GM18505 (cell line): Measurements from ENCODE around the gene HS2ST1.
"Not testable (repeated sequence)": the region's sequence is repeated elsewhere in the genome, so short reads cannot be mapped to it uniquely, and the experiment has no call there.

Source experiments
- ATAC-seq: cut with Tn5 transposase; IDR thresholded peaks from one replicate; pipeline ENCODE4 v1.9.1; 2021; ENCODE audit not compliant: unreplicated experiment
- POLR2A ChIP-seq: IDR thresholded peaks from 4 replicates; pipeline ENCODE4 v1.6.1; 2011; ENCODE audit warnings: borderline replicate concordance; ENCODE audit not compliant: insufficient read depth, insufficient read length; ENCODE audit errors: extremely low read depth

The HS2ST1 gene

DNA sequence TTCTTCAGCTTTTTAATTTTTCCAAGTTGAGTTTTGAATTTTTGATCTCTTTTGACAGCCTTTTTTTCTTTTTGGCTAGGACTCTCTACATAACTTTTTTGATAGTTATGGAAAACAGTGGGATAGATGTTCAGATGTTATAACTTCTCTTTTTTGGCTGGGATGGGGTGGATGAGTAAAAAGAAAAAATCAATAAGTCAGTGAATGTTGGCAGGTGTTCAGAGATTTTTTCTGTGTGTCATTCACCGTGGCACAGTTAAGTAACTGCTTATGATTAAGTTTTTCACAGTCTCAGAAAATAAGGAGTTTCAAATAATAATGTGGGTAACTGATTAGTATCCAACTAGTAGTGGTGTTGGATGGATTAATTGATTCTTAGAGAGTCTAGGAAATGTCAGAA is 24.0 kb downstream of the HS2ST1 start:
- TF ChIP-seq POLR2A = no peak
- no peak for ATAC-seq

DNA sequence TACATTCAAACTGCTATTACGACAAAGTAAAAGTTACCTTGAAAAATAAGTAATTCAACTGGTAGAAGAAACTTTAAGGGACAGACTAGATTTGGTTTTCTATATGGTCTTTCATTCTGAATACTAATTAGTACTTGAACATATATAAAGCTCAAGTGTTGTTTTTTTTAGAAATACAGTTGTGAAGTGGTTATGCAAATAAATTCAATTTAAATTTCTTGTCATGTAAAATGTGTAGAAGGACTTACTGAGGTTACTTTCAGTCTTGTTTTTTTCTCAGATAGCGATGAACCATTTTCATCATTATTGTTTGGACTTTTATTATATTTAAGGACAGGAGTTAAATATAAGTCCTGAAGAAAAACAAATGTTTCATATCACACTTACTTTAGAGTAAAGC is 24.4 kb downstream of the HS2ST1 start:
- no peak for TF ChIP-seq POLR2A
- ATAC-seq = no peak

DNA sequence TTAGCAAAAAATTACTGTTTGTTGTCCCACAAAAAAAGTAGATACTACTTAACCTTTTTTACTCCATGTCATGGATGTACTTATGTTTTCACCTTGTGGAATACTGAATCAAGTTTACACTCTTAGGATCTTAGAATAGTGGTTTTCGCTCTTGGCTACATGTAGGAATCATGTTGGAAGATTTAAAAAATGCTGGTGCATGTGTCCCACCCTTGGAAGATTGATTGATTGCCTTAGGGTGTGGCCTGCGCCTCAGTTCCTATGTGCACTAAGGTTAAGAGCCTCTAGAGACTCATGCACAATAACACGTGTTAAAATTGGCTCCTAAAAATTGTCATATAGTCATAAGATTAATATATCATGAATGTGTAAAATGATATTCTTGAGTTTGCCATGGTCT is 25.0 kb downstream of the HS2ST1 start:
- TF ChIP-seq POLR2A = no peak

DNA sequence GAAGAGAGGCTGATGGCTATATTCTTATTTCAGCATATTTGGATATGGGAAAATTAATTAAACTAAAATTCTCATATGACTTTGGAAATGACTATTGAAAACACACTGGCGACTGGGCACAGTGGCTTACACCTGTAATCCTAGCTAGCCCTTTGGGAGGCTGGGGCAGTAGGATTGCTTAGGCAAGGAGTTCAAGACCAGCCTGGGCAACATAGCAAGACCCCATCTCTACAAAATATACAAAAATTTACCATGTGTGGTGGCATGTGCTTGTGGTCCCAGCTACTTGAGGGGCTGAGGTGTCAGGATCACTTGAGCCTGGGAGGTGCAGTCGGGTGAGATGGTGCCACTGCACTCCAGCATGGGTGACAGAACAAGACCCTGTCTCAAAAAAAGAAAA is 26.2 kb downstream of the HS2ST1 start:
- no peak for TF ChIP-seq POLR2A
- no peak for ATAC-seq

More for the DNA sequence above, 25.0 kb downstream of the HS2ST1 start:
- no peak for ATAC-seq

DNA sequence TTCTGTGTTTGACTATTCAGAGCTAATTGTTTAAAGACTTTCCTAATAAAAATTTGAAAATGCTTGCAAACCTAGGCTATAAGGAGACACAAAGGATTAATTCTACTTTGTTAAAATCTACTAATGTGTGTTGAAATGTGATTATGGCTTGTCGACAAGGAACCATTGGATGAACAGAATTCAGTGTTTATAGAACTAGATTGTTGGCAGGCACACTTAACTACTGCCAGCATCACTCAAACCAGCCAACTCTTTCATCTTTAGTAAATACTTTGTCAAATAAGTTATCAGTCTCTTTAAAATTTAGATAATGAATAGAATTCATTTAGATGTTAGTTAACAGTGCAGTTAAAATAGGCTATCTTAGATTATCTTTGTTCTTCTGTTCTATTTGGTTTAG is 27.6 kb downstream of the HS2ST1 start:
- no peak for TF ChIP-seq POLR2A
- ATAC-seq = no peak

DNA sequence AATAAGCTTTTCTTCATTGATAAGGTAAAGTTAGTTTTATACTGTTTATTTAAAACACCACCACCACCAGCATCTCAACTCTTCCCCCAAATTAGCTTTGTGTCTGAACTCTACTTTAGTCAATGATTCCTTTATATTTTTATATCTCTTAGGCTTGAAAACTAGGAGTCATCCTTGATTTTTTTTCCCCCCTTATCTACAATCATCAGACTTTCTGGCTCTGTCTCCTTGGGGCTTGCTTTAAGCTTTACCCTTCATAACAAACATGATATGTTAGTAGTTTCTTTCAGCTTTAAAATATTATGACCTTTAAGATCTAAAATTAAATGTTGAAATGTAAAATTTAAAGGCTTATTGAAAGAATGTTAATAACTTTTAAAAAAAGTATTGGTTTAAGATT is 28.3 kb downstream of the HS2ST1 start:
- ATAC-seq = no peak
- no peak for TF ChIP-seq POLR2A

DNA sequence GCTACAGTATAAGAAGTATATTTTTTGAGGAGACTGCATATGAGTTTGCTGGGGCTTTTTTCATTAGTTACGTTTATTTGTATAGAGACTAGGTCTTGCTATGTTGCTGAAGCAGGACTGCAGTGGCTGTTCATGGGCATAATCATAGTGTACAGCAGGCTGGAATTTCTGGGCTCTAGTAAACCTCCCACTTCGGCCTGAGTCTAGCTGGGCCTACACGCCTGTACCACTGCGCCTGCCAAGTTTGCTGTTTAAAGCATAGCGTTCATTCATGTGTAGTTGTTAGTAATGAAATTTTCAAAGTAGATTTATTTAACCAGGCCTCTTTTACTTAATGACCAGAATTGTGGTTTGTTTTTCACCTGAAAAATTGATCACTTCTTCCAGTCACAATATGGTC is 33.8 kb downstream of the HS2ST1 start:
- no peak for ATAC-seq
- no peak for TF ChIP-seq POLR2A

DNA sequence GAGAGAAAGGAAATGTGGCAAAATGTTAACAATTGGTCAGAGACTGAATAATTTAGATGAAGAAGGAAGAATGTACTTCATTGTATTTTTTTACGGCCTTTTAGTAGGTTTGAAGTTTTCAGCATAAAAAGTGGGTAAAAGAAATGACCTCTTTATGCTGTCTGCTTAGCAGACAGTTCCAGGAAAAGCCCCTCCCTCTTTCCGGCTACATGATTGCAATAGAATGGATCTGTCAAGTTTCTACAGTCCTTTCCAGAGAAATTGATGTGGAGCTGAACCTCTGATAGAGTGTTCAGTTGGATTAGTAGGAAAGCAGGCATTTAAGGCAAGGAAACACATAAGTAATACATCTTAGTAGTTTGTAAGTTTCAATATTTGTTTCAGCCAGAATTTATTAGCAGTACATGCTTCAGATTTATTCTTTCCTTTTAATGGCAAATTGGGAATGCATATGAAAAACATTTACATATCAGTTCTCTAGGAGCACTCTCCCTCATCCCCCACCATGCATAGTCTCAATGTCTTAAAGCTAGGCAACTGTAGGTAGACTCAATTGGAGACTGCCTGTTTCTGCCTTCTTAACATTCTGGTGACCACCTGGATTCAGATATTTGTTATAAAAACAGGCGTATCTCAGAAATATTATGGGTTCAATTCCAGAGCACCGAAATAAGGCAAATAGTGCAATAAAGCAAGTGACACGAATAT is 36.4 kb downstream of the HS2ST1 start:
- TF ChIP-seq POLR2A = no peak
- no peak for ATAC-seq

DNA sequence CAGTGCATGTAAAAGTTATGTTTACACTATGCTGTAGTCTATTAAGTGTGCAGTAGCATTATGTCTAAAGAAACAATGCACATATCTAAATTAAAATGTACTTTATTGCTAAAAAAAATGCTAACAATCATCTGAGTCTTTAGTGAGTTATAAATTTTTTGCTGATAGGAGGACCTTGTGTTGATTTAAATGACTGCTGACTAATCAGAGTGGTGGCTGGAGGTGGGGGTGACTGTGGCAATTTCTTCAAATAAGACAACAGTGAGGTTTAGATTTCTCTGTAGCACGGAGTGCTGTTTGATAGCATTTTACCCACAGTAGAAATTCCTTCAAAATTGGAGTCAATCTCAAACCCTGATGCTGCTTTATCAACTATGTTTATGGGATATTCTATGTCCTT is 37.0 kb downstream of the HS2ST1 start:
- TF ChIP-seq POLR2A = no peak
- ATAC-seq = no peak

DNA sequence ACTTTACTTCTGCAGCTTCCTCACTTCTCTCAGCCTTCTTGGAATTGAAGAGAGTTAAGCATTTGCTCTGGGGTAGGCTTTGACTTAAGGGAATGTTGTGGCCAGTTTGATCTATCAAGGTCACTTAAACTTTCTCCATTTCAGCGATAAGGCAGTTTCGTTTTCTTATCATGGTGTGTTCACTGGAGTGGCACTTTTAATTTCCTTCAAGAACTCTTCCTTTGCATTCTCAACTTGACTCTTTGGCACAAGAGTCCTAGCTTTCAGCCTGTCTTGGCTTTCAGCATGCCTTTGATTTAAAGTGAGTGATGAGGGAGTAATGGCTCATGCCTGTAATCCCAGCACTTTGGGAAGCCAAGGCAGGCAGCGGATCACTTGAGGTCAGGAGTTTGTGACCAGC is 38.7 kb downstream of the HS2ST1 start:
- ATAC-seq = no peak
- no peak for TF ChIP-seq POLR2A

DNA sequence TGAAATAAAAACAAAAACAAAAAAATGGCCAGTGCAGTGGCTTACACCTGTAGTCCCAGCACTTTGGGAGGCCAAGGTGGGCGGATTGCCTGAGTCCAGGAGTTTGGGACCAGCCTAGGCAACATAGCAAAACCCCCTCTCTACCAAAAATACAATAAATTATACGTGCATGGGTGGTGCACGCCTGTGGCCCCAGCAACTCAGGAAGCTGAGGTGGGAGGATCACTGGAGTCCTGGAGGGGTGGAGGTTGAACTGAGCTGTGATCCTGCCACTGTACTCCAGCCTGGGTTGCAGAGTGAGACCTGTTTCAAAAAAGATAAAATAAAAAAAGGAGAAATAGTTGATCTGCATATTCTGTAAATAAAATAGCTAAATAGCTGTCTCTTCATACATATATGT is 41.2 kb downstream of the HS2ST1 start:
- no peak for ATAC-seq
- TF ChIP-seq POLR2A = no peak

DNA sequence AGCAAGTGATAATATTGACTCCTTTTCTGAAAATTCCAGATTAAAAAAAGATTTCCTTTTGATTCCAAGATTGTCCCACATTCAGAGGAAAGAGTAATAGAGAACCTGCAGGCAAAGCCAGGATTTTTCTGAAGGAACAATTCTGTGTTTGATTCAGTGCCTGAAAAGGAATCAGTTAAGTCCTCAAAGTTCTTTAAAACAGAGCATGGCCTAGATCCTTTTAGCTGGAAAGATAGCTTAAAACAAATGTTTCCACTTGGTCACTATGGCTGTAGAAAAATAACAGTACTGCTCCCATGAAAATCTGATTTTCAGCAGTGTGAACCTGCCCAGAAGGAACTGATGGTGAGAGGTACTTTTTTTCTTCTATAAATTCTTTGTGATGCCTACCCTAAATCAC is 41.8 kb downstream of the HS2ST1 start:
- TF ChIP-seq POLR2A = no peak
- no peak for ATAC-seq

DNA sequence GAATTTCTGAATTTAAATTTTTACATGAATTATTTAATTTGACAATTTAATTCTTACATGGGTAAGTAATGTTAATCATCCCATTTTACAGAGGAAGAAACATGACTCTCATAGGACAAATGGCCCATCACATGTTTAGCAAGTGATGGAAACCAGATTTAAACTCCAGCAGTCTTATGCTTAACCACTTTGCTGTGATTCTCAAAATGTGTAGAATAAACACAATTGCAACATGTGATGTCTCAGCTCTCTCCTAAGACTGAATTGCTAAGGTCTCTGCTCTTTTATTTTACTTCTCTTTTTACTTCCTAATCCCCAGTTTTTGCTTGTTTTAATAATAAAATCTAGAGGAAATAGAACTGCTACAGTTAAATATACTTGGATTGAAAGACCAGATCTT is 42.8 kb downstream of the HS2ST1 start:
- no peak for ATAC-seq
- no peak for TF ChIP-seq POLR2A

DNA sequence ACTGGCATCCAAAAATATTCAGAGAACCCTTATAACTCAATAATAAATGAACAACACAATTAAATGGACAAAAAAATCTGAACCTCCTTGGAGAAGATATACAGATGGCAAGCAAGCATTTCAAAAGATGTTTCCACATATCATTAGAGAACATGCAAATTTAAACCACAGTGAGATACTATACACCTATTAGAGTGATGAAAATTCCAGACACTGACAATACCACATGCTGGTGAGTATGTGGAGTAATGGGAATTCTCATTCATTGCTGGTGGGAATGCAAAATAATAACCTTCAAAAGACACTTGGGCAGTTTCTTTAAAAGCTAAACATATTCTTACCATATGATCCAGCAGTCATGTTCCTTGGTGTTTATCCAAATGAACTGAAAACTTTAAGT is 46.1 kb downstream of the HS2ST1 start:
- TF ChIP-seq POLR2A = no peak
- no peak for ATAC-seq

DNA sequence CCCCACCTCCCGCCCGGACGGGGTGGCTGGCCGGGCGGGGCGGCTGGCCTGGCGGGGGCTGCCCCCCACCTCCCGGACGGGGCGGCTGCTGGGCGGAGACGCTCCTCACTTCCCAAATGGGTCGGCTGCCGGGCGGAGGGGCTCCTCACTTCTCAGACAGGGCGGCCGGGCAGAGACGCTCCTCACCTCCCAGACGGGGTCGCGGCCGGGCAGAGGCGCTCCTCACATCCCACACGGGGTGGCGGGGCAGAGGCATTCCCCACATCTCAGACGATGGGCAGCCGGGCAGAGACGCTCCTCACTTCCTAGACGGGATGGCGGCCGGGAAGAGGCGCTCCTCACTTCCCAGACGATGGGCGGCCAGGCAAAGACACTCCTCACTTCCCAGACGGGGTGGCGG is 49.4 kb downstream of the HS2ST1 start:
- not testable (repeated sequence) for ATAC-seq
